ENCODE measurements around the gene SAMD4B. TPM values are rescaled to one million over a fixed set of nuclear protein-coding genes. Genes with fewer than 3 reads are reported as not detected.
A peak's percentile ranks its signal among the peaks of the same experiment; 100 is the strongest.

The SAMD4B gene
- total and polyA plus RNA-seq, 9 of the 15 experiments (the other 6 are each of a cell fraction or from before 2014, with no cell fraction given) = 3.4 to 90.5 (median 38.0) TPM

DNA sequence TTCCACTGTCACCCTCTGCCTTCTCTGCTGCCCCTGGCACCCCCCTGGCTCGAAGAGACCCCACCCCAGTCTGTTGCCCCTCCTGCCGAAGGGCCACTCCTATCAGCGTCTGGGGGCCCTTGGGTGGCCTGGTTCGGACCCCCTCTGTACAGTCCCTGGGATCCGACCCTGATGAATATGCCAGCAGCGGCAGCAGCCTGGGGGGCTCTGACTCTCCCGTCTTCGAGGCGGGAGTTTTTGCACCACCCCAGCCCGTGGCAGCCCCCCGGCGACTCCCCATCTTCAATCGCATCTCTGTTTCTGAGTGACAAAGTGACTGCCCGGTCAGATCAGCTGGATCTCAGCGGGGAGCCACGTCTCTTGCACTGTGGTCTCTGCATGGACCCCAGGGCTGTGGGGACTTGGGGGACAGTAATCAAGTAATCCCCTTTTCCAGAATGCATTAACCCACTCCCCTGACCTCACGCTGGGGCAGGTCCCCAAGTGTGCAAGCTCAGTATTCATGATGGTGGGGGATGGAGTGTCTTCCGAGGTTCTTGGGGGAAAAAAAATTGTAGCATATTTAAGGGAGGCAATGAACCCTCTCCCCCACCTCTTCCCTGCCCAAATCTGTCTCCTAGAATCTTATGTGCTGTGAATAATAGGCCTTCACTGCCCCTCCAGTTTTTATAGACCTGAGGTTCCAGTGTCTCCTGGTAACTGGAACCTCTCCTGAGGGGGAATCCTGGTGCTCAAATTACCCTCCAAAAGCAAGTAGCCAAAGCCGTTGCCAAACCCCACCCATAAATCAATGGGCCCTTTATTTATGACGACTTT lies 66.4 kb downstream of the SAMD4B start:
- ChIA-PET POLR2A (interaction anchor here (0.7 to 4.0 kb wide), 8 partner anchors 11 to 217 kb away, joined by 3 to 18 read pairs (median 6); partner anchors contain the start of genes MED29, PAF1, RPS16 and SAMD4B), CTCF (ENCODE audit: low intra/inter-chr PET ratio) (interaction anchor here (0.6 to 0.8 kb wide), 2 partner anchors 11 to 522 kb away, joined by 3 to 5 read pairs; no protein-coding TSS in a partner anchor)
- Histone ChIP-seq H4K20me1 (replicated peaks; ENCODE audit: control insufficient read depth, insufficient read depth, low read length) (peaks cover 4% of the 10 kb centered on the region; the same call in 1 of the 2 replicates), H3K4me3 (peak overlapping the region; percentile 78), H3K27me3 (ENCODE audit: control insufficient read depth in 2 of 2, insufficient read depth in 2 of 2, low read length in 2 of 2) (no peaks in the 10 kb centered on the region), H3K4me1 (replicated peaks in 1 of 2; ENCODE audit: control insufficient read depth in 2 of 2, insufficient read depth in 2 of 2, low read length in 2 of 2) (peaks cover 47 to 76% of the 10 kb centered on the region in 2 experiments), H3K4me2 (ENCODE audit: insufficient read depth, low read length) (peak overlapping the region; percentile 85), H2AFZ (ENCODE audit: low read depth, low read length) (no peak overlapping the region), H3K9ac (ENCODE audit: insufficient read depth in 1 of 2, low read depth in 2 of 2, low read length in 2 of 2) (peak overlapping the region; percentile 91 to 97), H3K36me3 (ENCODE audit: control insufficient read depth, insufficient read depth, low read length) (peaks cover 13% of the 10 kb centered on the region; the same call in 1 of the 3 replicates), H3K27ac (ENCODE audit: extremely low read depth, low read depth, low read length) (peak overlapping the region; percentile 98), H3K9me1 (ENCODE audit: control insufficient read depth, insufficient read depth, low read length) (no peaks in the 10 kb centered on the region), H3K79me2 (ENCODE audit: control insufficient read depth, insufficient read depth, low read length) (peaks cover 52% of the 10 kb centered on the region), H3K9me3 (replicated peaks; ENCODE audit: control insufficient read depth, insufficient read depth, low read depth, low read length) (no peaks in the 10 kb centered on the region)
- BruUV-seq (replicated peaks) = no TSS peak
- in situ Hi-C loops (cut with MboI) = no loop called here
- ATAC-seq (no peak), FAIRE-seq (no peak), DNase-seq (ENCODE audit: extremely low read depth in 1 of 4, low spot score in 3 of 4) (peak in 1 of 4 experiments; percentile 14)
- 50% methylated on average over 19 of the region's 20 CpGs for WGBS (ENCODE audit: insufficient coverage, low coverage, missing lambda C conversion rate)
- intact Hi-C loops (cut with micrococcal nuclease) = no loop called here
- no peak for TF ChIP-seq MTA2 (IDR thresholded peaks at IDR 0.05; ENCODE audit: low read depth)
- TF ChIP-seq ASH1L (IDR thresholded peaks at IDR 0.05; ENCODE audit: borderline replicate concordance, low read depth, partially characterized antibody) = no peak
- TF ChIP-seq POLR2A (conservative IDR thresholded peaks at IDR 0.05) = peak; percentile 46
- peak; percentile 30; the same call in 1 of the 2 replicates for TF ChIP-seq ZFX (CRISPR knock-in tag; IDR thresholded peaks at IDR 0.05)
- TF ChIP-seq HNRNPL (IDR thresholded peaks at IDR 0.05; ENCODE audit: low read depth, low read length) = no peak
- peak; percentile 33; the same call in 1 of the 2 replicates for TF ChIP-seq POLR2AphosphoS5 (IDR thresholded peaks at IDR 0.05; ENCODE audit: control insufficient read depth, insufficient read depth, low read depth, low read length)
- no peak for TF ChIP-seq HNRNPK (IDR thresholded peaks at IDR 0.05; ENCODE audit: low read depth, low read length, poor library complexity, severe bottlenecking)
- TF ChIP-seq, protein P1, sequence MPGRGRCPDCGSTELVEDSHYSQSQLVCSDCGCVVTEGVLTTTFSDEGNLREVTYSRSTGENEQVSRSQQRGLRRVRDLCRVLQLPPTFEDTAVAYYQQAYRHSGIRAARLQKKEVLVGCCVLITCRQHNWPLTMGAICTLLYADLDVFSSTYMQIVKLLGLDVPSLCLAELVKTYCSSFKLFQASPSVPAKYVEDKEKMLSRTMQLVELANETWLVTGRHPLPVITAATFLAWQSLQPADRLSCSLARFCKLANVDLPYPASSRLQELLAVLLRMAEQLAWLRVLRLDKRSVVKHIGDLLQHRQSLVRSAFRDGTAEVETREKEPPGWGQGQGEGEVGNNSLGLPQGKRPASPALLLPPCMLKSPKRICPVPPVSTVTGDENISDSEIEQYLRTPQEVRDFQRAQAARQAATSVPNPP (IDR thresholded peaks at IDR 0.05; ENCODE audit: borderline replicate concordance, insufficient read depth, insufficient read length) = no peak
- no peak for TF ChIP-seq ZBED1 (IDR thresholded peaks at IDR 0.05)
- no peak for TF ChIP-seq CBFA2T2 (conservative IDR thresholded peaks at IDR 0.05)
- TF ChIP-seq, protein P2, sequence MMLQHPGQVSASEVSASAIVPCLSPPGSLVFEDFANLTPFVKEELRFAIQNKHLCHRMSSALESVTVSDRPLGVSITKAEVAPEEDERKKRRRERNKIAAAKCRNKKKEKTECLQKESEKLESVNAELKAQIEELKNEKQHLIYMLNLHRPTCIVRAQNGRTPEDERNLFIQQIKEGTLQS (IDR thresholded peaks at IDR 0.05) = no peak
- TF ChIP-seq, protein P2 (CRISPR knock-in tag; conservative IDR thresholded peaks at IDR 0.05) = no peak
- peak; percentile 13 for TF ChIP-seq TAF1 (IDR thresholded peaks at IDR 0.05; ENCODE audit: control insufficient read depth, extremely low read depth, insufficient read depth, low read length, severe bottlenecking)
- TF ChIP-seq ILK (tag; IDR thresholded peaks at IDR 0.05; ENCODE audit: borderline replicate concordance, low read depth) = no peak
- TF ChIP-seq MXI1 (IDR thresholded peaks at IDR 0.05; ENCODE audit: low read depth, low read length) = 0 out of 2 replicates have a peak, but pooled peaks have one; percentile 27
- no peak for TF ChIP-seq WHSC1 (IDR thresholded peaks at IDR 0.05; ENCODE audit: low read length)
- peak; percentile 27; the same call in 1 of the 2 replicates for TF ChIP-seq RBFOX2 (IDR thresholded peaks at IDR 0.05; ENCODE audit: low read depth, low read length)
- no peak for TF ChIP-seq ZNF239 (CRISPR knock-in tag; IDR thresholded peaks at IDR 0.05)
- no peak for TF ChIP-seq KAT7 (CRISPR knock-in tag; IDR thresholded peaks at IDR 0.05; ENCODE audit: borderline replicate concordance)

Measured in K562 (cell line).